GM19468 (cell line): ENCODE results near the gene HEG1.

ENCODE experiments used
- ATAC-seq: cut with Tn5 transposase; IDR thresholded peaks from one replicate; pipeline ENCODE4 v1.9.1; 2021; ENCODE audit warnings: mild to moderate bottlenecking, moderate library complexity, moderate number of reproducible peaks; ENCODE audit not compliant: unreplicated experiment; ENCODE audit errors: extremely low read depth

HEG1 gene

DNA sequence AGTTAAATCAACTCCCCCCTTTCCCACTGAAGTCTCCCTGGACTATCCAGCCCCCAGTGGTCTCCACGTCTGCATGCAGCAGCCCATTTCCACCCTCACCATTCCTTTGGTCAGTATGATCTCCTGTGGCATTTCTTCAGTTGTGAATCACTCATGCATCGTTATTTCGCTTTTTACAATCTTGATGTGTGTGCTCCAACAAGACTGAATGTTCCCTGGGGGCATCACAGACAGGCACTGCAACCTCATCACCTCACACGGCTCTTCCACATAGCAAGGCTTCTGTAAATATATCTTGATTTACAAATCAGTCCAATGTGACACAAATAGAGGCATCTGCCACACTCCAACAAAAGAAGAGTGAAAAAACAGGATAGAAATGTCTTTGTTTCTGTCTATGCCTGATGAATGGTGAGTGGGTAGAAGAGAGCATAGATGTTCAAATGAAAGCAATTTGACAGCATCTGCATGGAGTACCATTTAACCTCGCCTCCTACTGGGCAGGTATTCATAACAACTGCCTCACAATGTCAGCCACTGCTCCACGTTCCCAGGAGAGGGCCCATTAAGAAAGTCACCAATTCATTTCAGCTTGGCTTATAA, 5.2 kb downstream of the HEG1 start:
- ATAC-seq: no peak

DNA sequence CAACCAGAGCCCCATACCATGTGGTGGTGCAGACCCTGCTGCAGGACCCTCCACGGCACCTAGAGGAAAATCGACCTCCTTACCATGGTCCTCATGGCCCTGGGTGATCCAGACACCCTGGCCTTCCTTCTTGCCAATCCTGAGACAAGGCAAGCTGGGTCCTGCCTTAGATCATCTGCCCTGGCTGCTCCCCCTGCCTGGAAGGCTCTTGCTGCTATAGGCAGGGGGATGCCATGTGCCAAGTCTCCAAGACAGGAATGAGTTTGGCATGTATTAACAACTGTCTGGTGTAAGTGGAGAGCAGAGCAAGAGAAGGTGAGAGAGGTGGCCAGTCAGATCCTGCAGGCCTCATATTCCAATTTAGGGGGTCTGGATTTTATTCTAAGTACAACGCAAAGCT, 7.5 kb downstream of the HEG1 start:
- ATAC-seq: no peak

GRCh38 chr3:125045965-125046364, 9.8 kb downstream of the HEG1 start:
- ATAC-seq: no peak

GRCh38 chr3:125045194-125045593, 10.6 kb downstream of the HEG1 start:
- no peak for ATAC-seq

DNA sequence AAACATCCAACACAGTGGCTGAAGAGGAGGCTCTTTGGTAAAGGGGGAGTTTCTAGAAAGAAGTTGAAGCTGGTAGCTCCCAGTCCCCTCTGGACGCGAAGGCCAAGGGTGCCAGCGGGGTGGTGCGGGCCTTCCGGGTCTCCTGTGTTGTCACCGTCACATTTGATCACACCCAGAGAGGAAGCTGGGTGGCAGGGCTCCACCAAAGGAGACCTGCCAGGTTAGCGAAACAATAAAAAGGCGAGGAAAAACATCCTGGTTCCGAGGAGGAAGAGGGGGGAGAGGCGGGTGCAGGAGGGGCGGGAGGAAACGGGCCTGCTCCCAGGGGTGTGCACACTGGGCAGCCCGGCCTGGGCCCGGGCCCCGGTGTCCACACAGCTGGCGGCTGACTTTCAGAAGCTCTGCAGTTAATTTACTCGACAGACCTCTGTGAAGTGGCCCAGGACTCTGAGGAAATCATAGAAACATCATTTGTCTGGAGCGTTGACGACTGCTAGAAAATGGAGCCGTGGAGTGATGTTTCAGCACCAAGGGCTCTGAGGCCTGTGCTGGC, 12.1 kb downstream of the HEG1 start:
- no peak for ATAC-seq

DNA sequence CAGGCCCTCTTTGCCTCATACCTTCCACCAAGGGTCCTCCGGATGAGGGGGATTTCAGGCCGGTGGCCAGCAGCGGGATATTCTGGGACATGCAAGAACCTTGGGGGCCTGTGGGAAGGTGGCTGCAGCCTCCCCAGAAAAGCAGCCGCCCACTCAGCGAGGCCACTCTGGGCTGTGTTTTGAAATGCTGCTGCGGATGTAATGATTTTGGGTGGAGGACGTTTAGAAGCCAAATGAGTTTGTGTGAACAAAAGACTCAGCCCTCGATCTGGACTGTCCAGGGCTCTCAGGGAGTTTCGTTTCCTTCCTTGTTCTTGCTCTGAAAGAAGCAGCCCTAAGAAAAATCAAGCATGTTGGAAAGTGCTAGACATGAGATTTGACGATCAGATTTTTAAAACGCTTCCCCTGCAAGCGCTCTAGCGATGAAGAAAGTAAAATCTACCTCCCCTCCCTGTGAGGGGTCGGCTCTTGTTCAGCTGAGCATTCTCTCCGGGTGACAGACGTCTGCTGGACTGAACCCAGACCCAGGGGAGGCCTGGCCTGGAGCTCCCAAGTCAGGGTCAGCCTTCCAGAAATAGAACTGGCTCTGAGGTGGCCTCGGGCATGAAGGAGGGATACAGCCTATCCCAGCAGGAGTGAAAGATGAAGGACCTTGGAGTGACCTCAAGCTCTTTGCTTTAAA, 12.9 kb downstream of the HEG1 start:
- no peak for ATAC-seq

DNA sequence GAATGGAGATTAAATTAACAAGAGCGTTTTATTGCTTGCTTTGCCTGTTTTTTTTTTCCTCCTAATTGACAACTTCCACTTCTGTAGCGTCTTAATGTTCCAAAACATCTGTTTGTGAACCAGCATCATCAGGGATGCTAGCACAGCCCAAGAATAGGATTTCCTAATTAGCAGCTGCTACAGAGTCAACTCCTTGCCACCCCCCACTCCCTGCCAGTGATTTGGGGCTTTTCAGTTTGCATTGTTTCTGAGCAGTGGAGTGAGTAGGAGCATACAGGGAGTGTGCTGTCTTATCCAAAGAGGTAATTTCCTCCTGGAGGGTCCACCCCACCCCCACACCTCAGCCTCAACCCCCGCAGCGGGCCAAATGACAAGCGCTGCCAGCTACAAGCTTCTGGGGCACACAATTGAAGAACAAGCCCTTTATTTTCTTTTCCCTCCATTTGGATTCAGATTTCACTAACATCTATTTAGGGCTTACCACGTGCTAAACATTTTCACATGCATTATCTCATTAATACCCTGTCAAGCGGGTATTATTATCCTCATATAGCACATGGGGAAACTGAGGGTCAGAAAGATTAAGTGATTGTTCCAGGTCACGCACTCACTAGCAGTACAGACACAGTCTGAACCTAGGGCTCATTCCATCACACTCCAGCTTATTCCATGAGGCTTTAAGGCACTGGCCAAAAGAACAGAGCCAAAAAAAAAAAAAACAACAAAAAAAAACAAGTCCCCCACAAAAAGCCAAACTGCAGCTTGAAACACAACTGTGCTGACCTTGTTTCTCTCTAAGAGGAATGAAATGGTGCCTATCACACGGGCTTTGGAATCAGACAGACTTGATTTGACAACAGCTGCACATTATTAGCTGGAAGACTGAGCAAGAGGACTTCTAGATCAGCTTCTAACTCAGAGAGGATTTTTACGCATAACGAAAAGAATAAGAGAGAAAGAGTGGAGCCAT, 16.4 kb downstream of the HEG1 start:
- no peak for ATAC-seq

DNA sequence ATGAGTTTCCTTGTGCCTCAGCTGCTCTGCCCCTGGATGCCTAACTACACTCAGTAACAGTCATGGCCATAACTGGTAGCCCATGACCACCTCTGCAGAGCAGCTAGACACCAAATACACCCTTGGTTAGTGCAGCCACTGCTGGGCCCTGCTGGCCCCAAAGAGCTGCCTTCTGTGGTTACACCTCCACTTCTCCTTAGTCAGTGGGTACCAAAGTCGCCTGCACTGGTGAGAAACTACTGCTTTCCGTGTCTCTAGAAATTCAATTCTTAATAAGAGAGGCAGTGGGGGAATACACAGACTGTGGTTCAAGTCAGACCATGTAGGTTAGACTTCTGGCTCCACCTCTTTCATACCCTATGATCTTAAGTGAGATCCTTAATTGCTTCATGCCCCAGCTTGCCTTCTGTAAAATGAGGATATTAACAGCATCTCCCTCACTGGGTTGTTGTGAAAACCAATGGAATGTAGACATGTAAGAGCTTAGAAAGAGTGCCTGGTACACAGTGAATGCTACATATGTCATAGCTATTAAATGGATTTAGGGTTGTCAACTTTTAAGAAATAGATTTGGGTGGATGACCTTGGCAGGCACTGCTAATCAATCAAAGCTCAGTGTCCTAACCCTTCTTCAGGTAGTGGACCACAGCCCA, 18.2 kb downstream of the HEG1 start:
- ATAC-seq: no peak

- ATAC-seq: no peak
These were observed 20.6 kb downstream of the HEG1 start for GRCh38 chr3:125035217-125035616.

DNA sequence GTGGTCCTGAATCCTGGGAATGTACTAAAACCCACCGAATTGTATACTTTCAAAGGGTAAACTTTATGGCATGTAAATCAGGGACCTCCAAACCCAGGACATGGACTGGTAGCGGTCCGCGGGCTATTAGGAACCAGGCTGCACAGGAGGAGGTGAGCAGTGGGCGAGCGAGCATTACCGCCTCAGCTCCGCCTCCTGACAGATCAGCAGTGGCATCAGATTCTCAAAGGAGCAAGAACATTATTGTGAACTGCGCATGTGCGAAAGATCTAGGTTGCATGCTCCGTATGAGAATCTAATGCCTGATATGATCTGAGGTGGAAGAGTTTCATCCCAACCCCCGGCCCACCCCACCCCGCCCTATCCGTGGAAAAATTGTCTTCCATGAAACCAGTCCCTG, 22.2 kb downstream of the HEG1 start:
- no peak for ATAC-seq

DNA sequence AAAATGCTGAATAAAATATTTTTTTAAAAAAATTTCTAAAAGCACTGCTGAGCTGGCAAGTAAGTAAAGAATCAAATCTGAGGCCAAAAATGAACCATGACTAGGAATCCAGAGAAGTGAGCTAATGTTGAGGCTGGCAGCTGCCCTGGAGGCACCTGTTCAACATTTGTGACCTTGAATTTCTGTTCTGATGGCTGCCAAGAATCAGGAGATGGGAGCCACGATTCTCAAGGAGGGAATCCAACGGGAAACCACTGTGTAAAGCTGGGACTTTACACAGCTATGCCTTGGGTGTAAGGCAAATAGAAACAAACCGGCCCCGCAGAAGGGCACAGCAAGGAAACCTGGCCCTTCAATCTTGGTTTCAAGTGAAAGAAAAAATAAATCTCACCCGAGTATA, 22.7 kb downstream of the HEG1 start:
- no peak for ATAC-seq

DNA sequence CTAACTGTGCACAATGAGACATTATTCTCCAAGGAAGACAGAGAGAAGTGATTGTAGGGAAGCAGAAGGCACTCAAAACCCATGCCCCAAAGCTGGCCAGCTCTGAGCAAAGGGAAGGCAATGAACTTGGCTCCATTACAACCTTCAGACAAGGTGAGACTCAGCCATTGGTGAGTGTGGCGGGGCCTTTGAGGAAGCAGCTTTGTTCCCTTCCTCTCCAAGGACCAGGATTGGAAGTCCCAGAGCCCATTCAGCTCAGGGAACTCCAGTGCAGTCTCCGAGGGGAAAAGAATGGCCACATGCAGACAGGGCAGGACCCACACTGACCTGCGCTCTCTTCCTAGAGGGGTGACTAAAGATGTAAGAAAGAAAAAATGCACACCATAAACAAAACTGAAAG, 23.1 kb downstream of the HEG1 start:
- no peak for ATAC-seq

DNA sequence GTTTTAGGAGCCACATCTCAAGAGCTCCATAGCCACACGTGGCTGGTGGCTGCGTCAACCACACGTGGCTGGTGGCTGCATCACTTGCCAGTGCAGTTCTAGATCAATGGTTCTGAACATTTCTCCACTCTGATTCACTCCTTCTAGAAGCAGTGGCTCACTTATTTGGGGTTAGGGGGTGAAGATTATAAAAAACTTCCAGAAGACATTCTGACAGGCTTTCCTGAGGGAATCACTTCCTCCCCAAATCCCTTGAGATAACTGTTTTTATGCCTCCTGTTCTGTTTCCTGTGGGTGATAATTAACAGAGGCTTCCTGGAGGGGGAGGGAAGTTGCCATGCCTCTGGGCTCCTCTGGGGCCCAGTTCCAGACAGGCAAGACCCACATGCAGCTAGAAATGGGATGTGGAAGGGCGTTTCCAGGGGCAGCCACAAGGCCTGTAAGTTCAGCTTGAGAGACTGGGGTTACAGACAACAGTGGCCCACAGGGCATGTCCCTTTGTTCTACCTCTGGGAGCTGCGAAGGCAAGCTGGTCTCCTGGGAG, 23.6 kb downstream of the HEG1 start:
- no peak for ATAC-seq

GRCh38 chr3:125031544-125031943, 24.3 kb downstream of the HEG1 start:
- ATAC-seq: no peak

GRCh38 chr3:125028657-125029056, 27.1 kb downstream of the HEG1 start:
- no peak for ATAC-seq

GRCh38 chr3:125025642-125026041, 30.2 kb downstream of the HEG1 start:
- ATAC-seq: no peak

DNA sequence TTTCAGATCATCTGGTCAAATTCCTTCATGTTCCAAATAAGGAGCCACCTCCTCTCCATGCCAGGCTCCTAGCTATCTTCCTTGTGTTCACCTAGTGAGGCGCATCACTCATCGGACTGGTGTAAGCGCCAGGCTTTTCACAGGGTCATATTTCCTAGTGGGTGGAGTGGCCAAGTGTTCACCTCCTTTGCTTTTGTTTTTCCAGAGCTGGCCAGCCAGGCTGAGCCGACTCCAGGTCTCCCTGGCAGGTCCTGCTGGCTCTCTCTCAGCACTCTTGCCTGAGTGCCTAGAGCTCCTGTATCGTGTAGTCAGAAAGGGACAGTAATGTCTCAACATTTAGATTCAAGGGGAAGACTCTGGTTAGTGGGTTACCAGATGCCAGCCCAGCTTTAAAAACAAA, 31.0 kb downstream of the HEG1 start:
- ATAC-seq: no peak

- ATAC-seq: no peak
These were observed 31.8 kb downstream of the HEG1 start for GRCh38 chr3:125023833-125024555.

DNA sequence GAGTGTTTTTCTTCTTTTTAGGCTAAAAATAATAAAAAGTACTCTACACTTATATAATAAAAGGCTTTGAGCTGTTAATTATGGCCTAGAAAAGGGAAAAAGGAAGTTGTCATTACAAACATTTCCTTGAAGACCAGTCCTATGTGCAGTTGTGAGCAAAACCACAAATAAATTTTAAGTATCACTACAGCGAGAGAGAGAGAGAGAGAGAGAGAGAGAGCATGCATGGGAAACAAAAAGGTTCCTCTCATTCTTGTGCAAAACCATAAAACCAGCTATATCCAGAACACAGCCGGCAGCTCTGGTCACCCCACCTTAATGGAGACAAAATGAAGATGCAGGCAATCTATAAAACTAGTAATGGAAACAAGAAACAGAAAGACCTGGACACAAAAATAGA, 33.6 kb downstream of the HEG1 start:
- ATAC-seq: no peak
